ENCODE data around the gene CDH2.

- no peak for TF ChIP-seq CTCF (IDR thresholded peaks at IDR 0.05)
- no peak for TF ChIP-seq POLR2A (IDR thresholded peaks at IDR 0.05)
- no peak for TF ChIP-seq EP300 (IDR thresholded peaks at IDR 0.05; ENCODE audit: low read depth)
Measured at GRCh38 chr18:28063926-28064325, 113.0 kb downstream of the CDH2 start.

All from transverse colon (tissue), 3 donors.